GM10266 (cell line): ENCODE data around the gene PDE6B.
"Not testable (repeated sequence)": the region's sequence is repeated elsewhere in the genome, so short reads cannot be mapped to it uniquely, and the experiment has no call there.

Experiments
- DNase-seq: peaks from one replicate; pipeline ENCODE4 v3.0.0; 2012; ENCODE audit errors: extremely low spot score
- TF ChIP-seq, protein P1 (sequence below): IDR thresholded peaks from 2 replicates; pipeline ENCODE4 v1.5.1; 2012; ENCODE audit warnings: mild to moderate bottlenecking, low read depth; ENCODE audit not compliant: control insufficient read depth, insufficient read depth; ENCODE audit errors: missing control alignments

PDE6B gene

DNA sequence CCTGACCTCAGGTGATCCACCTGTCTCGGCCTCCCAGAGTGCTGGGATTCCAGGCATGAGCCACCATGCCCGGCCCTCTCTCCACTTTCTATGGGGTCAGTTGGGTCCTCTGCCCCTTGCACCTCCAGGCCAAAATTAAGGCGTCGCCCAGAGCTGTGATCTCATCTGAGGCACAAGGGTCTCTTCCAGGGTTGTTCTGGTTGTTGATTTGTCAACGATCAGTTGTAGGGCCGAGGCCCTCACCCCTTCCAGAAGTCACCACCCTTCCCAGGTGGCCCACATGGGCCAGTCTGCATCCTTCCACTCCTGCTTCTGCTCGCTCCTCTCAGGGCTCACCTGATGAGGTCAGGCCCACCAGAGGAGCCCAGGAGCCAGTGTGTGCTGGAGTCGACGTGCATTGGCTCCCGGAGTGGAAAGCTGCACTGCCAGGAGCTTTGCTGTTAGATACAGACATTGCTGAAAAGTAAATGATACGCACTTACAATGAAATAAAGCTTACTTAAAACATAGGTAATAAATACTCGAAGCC, 35.0 kb upstream of the PDE6B start:
- TF ChIP-seq, protein P1, sequence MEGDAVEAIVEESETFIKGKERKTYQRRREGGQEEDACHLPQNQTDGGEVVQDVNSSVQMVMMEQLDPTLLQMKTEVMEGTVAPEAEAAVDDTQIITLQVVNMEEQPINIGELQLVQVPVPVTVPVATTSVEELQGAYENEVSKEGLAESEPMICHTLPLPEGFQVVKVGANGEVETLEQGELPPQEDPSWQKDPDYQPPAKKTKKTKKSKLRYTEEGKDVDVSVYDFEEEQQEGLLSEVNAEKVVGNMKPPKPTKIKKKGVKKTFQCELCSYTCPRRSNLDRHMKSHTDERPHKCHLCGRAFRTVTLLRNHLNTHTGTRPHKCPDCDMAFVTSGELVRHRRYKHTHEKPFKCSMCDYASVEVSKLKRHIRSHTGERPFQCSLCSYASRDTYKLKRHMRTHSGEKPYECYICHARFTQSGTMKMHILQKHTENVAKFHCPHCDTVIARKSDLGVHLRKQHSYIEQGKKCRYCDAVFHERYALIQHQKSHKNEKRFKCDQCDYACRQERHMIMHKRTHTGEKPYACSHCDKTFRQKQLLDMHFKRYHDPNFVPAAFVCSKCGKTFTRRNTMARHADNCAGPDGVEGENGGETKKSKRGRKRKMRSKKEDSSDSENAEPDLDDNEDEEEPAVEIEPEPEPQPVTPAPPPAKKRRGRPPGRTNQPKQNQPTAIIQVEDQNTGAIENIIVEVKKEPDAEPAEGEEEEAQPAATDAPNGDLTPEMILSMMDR: no peak
- no peak for DNase-seq

DNA sequence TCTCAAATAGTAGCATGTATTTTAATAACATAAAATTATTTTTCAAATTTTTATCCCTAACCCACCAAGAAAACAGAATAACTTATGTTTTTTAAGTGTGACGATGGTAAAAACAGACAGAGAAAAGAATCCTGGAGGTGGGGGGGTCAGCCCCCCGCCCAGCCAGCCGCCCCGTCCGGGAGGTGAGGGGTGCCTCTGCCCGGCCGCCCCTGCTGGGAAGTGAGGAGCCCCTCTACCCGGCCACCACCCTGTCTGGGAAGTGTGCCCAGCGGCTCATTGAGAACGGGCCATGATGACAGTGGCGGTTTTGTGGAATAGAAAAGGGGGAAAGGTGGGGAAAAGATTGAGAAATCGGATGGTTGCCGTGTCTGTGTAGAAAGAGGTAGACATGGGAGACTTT, 33.2 kb upstream of the PDE6B start:
- not testable (repeated sequence) for DNase-seq

DNA sequence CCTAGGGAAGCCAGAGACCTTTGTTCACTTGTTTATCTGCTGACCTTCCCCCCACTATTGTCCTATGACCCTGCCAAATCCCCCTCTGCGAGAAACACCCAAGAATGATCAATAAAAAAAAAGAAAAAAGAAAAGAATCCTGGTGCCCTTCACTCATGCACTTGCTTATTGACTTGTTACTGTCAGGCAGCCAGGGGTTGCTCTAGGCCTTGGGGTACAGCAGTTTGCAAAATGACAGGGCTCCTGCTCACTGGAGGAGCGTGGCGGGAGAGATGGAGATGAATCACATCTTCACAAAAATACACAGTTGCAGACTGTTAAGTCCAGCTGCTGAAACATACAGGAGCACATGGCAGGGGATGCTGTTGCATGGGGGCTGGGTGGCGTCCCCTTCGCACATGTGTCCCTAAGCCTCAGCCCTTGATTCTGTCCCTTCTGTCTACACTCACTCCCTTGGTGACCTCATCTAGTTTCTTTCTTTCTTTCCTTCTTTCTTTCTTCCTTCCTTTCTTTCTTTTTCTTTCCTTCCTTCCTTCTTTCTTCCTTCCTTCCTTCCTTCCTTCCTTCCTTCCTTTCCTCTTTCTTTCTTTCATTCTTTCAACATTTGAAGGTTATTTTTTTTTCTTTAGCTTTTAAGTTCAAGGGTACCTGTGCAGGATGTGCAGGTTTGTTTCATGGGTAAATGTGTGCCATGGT, 32.4 kb upstream of the PDE6B start:
- TF ChIP-seq, protein P1: no peak

DNA sequence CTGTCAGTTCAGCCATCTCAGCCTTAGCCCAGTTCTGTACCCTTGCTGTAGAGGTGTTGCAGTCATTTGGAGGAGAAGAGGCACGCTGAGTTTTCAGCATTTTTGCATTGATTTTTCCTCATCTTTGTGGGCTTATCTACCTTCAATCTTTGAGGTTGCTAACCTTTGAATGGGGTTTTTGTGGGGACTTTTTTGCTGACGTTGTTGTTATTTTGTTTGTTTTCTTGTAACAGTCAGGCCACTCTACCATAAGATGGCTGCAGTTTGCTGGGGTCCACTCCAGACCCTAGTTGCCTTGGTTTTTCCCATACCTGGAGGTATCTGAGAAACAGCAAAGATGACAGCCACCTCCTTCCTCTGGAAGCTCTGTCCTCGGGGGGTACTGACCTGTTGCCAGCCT, 26.4 kb upstream of the PDE6B start:
- TF ChIP-seq, protein P1: no peak
- DNase-seq: no peak

More for the DNA sequence above, 32.4 kb upstream of the PDE6B start:
- DNase-seq: no peak

DNA sequence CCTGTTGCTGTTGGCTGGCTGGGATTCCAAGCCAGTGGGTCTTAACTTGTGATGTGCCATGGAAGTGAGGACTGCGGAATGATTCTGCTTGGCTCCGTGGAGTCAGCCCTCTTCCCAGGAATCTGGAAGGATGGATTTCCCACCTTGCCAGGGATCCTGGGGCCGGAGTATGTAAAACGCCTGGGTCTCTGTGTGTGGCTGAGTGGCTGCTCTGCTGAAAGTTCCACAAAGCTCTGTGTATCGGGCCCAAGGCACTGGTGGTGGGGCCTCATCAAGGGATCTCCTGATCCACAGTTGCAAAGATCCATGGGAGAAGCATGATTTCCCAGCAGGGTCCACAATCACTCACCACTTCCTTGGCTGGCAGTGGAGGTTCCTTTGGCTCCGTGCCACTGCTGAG, 25.2 kb upstream of the PDE6B start:
- no peak for DNase-seq
- TF ChIP-seq, protein P1: no peak

DNA sequence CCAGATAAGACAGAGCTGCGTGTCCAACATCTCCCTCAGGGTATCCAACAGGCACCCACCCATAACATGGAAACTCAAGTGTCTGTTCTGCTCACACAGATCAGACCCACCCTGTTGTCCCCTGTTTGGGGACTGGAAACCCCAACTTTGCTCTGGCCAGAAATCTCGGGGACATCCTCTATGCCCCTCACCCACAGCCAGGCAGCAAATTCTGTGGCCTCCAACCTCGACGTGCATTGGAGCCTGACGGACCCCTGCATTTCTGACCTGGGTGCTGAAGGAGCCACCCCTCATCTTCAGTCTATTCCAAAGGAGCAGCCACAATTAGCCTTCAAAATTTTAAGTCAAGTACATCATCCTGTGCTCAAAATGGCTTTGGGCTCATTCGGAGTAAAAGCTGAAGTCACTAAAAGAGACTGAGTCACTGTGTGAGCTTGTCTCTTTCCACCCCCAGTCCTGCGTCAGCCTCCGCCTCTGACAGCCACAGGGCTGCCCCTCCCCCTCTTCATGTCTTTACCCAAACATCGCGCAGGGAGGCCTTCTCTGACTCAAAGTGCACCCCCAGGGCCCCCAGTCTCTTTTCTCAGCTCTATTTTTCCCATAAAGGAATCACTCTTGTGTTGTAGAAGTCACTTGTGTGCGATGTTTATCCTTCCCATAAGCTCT, 24.4 kb upstream of the PDE6B start:
- TF ChIP-seq, protein P1: no peak

DNA sequence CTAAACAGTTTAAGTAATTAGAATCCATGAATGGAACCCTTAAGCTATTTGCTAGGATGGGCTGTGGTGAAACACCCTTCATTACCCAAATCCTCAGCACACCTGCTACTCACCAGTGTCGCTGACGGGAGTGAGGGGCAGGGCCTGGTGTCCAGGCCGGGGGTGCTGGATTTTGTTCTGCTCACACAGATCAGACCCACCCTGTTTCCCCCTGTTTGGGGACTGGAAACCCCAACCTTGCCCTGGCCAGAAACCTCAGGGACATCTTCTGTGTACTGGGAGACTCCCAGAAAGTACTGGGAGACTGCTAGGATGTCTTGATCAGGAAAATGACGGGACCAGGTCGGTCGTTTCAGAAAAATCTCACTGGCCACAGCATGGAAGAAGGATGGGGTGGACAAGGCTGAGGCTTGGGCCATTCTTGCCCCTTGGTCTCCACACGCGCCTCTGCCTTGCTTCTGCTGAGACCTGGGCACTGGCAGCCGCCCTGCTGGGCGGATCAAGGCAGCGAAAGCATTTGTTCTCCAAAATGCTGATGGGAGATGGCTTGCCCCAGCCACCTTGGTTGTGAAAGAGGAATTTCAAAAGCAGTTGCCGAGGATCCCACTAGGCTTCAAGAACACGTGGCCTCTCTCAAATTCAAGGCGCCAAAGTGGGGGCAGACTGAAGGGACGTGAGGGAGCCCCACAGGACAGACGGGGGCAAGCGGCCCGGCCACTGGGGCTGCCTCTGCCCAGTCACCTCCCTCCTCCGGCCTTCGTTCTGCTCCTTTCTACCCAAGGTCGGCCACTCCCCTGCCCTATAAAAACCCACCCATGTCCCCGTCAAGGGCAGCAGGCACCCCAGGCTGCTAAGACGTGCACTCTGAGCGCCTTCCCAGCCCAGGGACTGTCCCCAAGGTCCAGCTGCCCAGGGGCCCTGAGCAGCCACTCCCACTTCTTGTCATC, 23.5 kb upstream of the PDE6B start:
- DNase-seq: no peak
- TF ChIP-seq, protein P1: no peak

More for the DNA sequence above, 24.4 kb upstream of the PDE6B start:
- DNase-seq: no peak
